K562 (cell line): ENCODE data around the gene BARHL2. TPM values are rescaled to one million over a fixed set of nuclear protein-coding genes. Genes with fewer than 3 reads are reported as not detected.

Experiments
- GATAD2A ChIP-seq: fragments of 450-650 bp; IDR thresholded peaks from 2 replicates; pipeline ENCODE4 v1.6.1; 2017
- HDAC8 ChIP-seq: fragments of 450-650 bp; IDR thresholded peaks from 2 replicates; pipeline ENCODE4 v1.6.1; 2016; ENCODE audit warnings: mild to moderate bottlenecking, missing genetic modification characterization, moderate library complexity, missing compliant biosample characterization
- HNRNPK ChIP-seq: fragments of 200-400 bp; formaldehyde crosslinking; IDR thresholded peaks from one replicate; pipeline ENCODE4 v1.6.1; 2018; ENCODE audit warnings: mild to moderate bottlenecking, low read depth, low read length; ENCODE audit not compliant: poor library complexity, severe bottlenecking
- MAFG ChIP-seq: fragments of 450-650 bp; conservative IDR thresholded peaks from 2 replicates; pipeline ENCODE4 v1.6.1; 2016; ENCODE audit warnings: missing genetic modification characterization, missing compliant biosample characterization
- MBD2 ChIP-seq: sonication (generic); IDR thresholded peaks from 2 replicates; pipeline ENCODE4 v1.6.1; 2016; ENCODE audit warnings: low read depth, borderline replicate concordance
- NUFIP1 ChIP-seq: fragments of 450-650 bp; IDR thresholded peaks from 2 replicates; pipeline ENCODE4 v1.6.1; 2018; ENCODE audit not compliant: partially characterized antibody
- RBM25 ChIP-seq: fragments of 200-400 bp; formaldehyde crosslinking; IDR thresholded peaks from 2 replicates; pipeline ENCODE4 v1.6.1; 2018; ENCODE audit warnings: low read length, low read depth, moderate library complexity; ENCODE audit not compliant: severe bottlenecking
- STAG1 ChIP-seq: sonication (generic); formaldehyde crosslinking; IDR thresholded peaks from 2 replicates; pipeline ENCODE4 v1.5.0; 2020; ENCODE audit warnings: missing genetic modification reagents, borderline replicate concordance
- TBP ChIP-seq: optimal IDR thresholded peaks from 2 replicates; pipeline ENCODE3; 2011; ENCODE audit warnings: low read depth, low read length, improper control_type of control experiment
- ZNF444 ChIP-seq: fragments of 250-450 bp; sonication (Bioruptor Pico); IDR thresholded peaks from 2 replicates; pipeline ENCODE4 v1.4.0; 2020; ENCODE audit warnings: mild to moderate bottlenecking, moderate library complexity
- polyA plus RNA-seq, 8 experiments: library from polyadenylated mRNA; depleted of rRNA in 4 of 8; stranded (reverse) in 5 of 8; unstranded in 3 of 8; fragments of >200 nt; fragmentation: Nextera tagmentation in 2 of 8; fragmentation: Illumina TruSeq in 1 of 8; extraction: Ambion mirVana in 2 of 8; extraction: Trizol in 1 of 8; gene quantifications; 2 replicates each; pipeline versions ENCODE4 v1.2.1 to v1.2.3, GENCODE V29; 2011 to 2014; ENCODE audit warnings: inconsistent platforms in 1 of 8, missing spikeins in 1 of 8
- total RNA-seq, 7 experiments: library from RNA; depleted of rRNA in 6 of 7; stranded (reverse); fragments of >200 nt in 6 of 7; fragmentation: Illumina TruSeq in 2 of 7; extraction: Trizol in 2 of 7; gene quantifications; 2 replicates each; pipeline versions ENCODE4 v1.2.1 to v1.2.3, GENCODE V29; 2011 to 2021; ENCODE audit warnings: low replicate concordance in 1 of 7
- TF ChIP-seq, protein P1 (sequence below): fragments of 450-650 bp; IDR thresholded peaks from 2 replicates; pipeline ENCODE4 v1.6.1; 2016
- TF ChIP-seq, protein P2 (sequence below): fragments of 450-650 bp; IDR thresholded peaks from 2 replicates; pipeline ENCODE4 v1.7.1; 2018; ENCODE audit warnings: mild to moderate bottlenecking, low read depth; ENCODE audit not compliant: partially characterized antibody
- TF ChIP-seq, protein P3 (sequence below): fragments of 250-450 bp; sonication (Bioruptor Pico); IDR thresholded peaks from 2 replicates; pipeline ENCODE4 v1.9.0; 2021; ENCODE audit warnings: mild to moderate bottlenecking, inconsistent platforms

Gene BARHL2
- total and polyA plus RNA-seq, 9 of the 15 experiments (the other 6 are each of a cell fraction or from before 2014, with no cell fraction given), result 0.06 to 0.11 (median 0.09) TPM; not detected in 6

DNA sequence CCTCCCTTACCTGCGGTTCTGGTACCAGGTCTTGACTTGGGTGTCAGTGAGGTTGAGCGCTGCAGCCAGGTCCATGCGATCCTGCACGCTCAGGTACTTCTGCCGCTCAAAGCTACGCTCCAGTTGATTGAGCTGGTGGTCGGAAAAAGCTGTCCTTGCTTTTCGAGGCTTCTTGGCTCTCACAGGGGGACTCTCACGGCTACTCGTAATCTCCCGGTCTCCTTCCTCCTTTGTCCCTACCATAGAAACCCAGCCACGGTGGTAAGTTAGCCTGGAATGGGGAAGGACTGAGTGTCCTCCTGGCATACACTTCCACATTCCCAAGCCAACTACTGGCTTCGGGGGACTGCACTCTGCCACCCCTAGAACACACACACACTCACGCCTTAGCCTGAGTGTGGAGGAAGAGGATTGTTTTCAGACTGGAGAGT lies 2.6 kb downstream of the BARHL2 start (continued):
- TF ChIP-seq GATAD2A, result no peak
- TF ChIP-seq, protein P1, sequence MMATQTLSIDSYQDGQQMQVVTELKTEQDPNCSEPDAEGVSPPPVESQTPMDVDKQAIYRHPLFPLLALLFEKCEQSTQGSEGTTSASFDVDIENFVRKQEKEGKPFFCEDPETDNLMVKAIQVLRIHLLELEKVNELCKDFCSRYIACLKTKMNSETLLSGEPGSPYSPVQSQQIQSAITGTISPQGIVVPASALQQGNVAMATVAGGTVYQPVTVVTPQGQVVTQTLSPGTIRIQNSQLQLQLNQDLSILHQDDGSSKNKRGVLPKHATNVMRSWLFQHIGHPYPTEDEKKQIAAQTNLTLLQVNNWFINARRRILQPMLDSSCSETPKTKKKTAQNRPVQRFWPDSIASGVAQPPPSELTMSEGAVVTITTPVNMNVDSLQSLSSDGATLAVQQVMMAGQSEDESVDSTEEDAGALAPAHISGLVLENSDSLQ, result no peak
- no peak for TF ChIP-seq HNRNPK
- TF ChIP-seq STAG1 (CRISPR knock-in tag), result no peak
- no peak for TF ChIP-seq MBD2
- no peak for TF ChIP-seq TBP
- TF ChIP-seq, protein P2, sequence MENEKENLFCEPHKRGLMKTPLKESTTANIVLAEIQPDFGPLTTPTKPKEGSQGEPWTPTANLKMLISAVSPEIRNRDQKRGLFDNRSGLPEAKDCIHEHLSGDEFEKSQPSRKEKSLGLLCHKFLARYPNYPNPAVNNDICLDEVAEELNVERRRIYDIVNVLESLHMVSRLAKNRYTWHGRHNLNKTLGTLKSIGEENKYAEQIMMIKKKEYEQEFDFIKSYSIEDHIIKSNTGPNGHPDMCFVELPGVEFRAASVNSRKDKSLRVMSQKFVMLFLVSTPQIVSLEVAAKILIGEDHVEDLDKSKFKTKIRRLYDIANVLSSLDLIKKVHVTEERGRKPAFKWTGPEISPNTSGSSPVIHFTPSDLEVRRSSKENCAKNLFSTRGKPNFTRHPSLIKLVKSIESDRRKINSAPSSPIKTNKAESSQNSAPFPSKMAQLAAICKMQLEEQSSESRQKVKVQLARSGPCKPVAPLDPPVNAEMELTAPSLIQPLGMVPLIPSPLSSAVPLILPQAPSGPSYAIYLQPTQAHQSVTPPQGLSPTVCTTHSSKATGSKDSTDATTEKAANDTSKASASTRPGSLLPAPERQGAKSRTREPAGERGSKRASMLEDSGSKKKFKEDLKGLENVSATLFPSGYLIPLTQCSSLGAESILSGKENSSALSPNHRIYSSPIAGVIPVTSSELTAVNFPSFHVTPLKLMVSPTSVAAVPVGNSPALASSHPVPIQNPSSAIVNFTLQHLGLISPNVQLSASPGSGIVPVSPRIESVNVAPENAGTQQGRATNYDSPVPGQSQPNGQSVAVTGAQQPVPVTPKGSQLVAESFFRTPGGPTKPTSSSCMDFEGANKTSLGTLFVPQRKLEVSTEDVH, result no peak
- no peak for TF ChIP-seq MAFG (tag)
- TF ChIP-seq ZNF444 (CRISPR knock-in tag), result no peak
- TF ChIP-seq RBM25, result no peak
- TF ChIP-seq NUFIP1, result no peak
- no peak for TF ChIP-seq HDAC8 (tag)
- TF ChIP-seq, protein P3, sequence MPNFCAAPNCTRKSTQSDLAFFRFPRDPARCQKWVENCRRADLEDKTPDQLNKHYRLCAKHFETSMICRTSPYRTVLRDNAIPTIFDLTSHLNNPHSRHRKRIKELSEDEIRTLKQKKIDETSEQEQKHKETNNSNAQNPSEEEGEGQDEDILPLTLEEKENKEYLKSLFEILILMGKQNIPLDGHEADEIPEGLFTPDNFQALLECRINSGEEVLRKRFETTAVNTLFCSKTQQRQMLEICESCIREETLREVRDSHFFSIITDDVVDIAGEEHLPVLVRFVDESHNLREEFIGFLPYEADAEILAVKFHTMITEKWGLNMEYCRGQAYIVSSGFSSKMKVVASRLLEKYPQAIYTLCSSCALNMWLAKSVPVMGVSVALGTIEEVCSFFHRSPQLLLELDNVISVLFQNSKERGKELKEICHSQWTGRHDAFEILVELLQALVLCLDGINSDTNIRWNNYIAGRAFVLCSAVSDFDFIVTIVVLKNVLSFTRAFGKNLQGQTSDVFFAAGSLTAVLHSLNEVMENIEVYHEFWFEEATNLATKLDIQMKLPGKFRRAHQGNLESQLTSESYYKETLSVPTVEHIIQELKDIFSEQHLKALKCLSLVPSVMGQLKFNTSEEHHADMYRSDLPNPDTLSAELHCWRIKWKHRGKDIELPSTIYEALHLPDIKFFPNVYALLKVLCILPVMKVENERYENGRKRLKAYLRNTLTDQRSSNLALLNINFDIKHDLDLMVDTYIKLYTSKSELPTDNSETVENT (CRISPR knock-in tag), result no peak
